ENCODE data around the gene SIRT2. TPM values are rescaled to one million over a fixed set of nuclear protein-coding genes. Genes with fewer than 3 reads are reported as not detected.

The SIRT2 gene
- total RNA-seq, 1 experiment from 2014 or later: 8.4 TPM

DNA sequence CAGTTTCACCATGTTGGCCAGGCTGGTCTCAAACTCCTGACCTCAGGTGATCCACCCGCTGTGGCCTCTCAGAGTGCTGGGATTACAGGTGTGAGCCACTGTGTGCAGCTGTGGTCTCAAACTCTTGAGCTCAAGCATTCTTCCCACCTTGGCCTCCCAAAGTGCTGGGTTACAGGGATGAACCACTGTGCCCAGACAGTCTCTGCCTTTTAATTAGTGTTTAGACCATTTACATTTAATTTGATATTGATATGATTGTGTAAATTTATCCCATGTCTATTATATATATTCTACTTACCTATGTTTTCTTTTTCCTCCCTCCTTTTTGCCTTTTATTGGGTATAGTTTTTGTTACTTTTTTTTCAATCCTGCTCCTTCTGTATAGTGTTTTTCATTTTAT lies 2.3 kb upstream of the SIRT2 start:
- no peak overlapping the region for H4K5ac ChIP-seq (ENCODE audit: insufficient read length, low read depth, low read length)
- H2BK12ac ChIP-seq (ENCODE audit: insufficient read length, low read depth, low read length): no peak overlapping the region
- H3K4me2 ChIP-seq (ENCODE audit: insufficient read depth, insufficient read length, low read length): no peak overlapping the region
- H2AFZ ChIP-seq (ENCODE audit: low read length): no peak overlapping the region
- no peak overlapping the region for H4K8ac ChIP-seq (replicated peaks; ENCODE audit: insufficient read length, low read depth, low read length)
- H3K14ac ChIP-seq (ENCODE audit: insufficient read depth, low read length): no peak overlapping the region
- H3K27ac Mint-ChIP-seq: no peak overlapping the region
- H3K27me3 Mint-ChIP-seq (ENCODE audit: low read depth): peaks cover 15% of the 10 kb centered on the region
- no peak overlapping the region for H3K9ac ChIP-seq (ENCODE audit: extremely low read depth, insufficient read length, low read length)
- H3K9me3 ChIP-seq (ENCODE audit: control insufficient read depth, low read depth, low read length): no peaks in the 10 kb centered on the region
- no peak for DNase-seq
- H3K23me2 ChIP-seq (ENCODE audit: insufficient read length, low read depth, low read length, poor library complexity, severe bottlenecking): no peaks in the 10 kb centered on the region
- no peak overlapping the region for H3K23ac ChIP-seq (ENCODE audit: insufficient read length, low read depth, low read length)
- no peak overlapping the region for H2BK5ac ChIP-seq (ENCODE audit: insufficient read length, low read length)
- peak overlapping the region; percentile 35 to 53; a peak in 1 of 5 replicates for H3K4me3 Mint-ChIP-seq
- no peak overlapping the region for H2AK5ac ChIP-seq (ENCODE audit: insufficient read length, low read length)
- H4K20me1 ChIP-seq (ENCODE audit: control insufficient read depth, insufficient read depth, insufficient read length): no peaks in the 10 kb centered on the region
- no peak overlapping the region for H2BK15ac ChIP-seq (ENCODE audit: low read depth, low read length)
- no peaks in the 10 kb centered on the region for H3K79me2 ChIP-seq (ENCODE audit: insufficient read depth, low read length)
- H3K36me3 Mint-ChIP-seq (ENCODE audit: insufficient read depth in 1 of 3, low read depth in 3 of 3): peaks cover 6 to 24% (median 15%) of the 10 kb centered on the region in 3 experiments; a peak in 6 of 7 replicates
- H3K27ac ChIP-seq (ENCODE audit: insufficient read length, low read depth, low read length): no peak overlapping the region
- TF ChIP-seq, protein P1, sequence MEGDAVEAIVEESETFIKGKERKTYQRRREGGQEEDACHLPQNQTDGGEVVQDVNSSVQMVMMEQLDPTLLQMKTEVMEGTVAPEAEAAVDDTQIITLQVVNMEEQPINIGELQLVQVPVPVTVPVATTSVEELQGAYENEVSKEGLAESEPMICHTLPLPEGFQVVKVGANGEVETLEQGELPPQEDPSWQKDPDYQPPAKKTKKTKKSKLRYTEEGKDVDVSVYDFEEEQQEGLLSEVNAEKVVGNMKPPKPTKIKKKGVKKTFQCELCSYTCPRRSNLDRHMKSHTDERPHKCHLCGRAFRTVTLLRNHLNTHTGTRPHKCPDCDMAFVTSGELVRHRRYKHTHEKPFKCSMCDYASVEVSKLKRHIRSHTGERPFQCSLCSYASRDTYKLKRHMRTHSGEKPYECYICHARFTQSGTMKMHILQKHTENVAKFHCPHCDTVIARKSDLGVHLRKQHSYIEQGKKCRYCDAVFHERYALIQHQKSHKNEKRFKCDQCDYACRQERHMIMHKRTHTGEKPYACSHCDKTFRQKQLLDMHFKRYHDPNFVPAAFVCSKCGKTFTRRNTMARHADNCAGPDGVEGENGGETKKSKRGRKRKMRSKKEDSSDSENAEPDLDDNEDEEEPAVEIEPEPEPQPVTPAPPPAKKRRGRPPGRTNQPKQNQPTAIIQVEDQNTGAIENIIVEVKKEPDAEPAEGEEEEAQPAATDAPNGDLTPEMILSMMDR (conservative IDR thresholded peaks at IDR 0.05): no peak
- peaks cover 2% of the 10 kb centered on the region; the same call in 1 of the 2 replicates for H3K4me1 ChIP-seq (ENCODE audit: insufficient read depth, low read length)
- H3K27me3 ChIP-seq (ENCODE audit: insufficient read depth, low read length): no peaks in the 10 kb centered on the region
- H3K79me1 ChIP-seq (ENCODE audit: insufficient read depth, low read depth, low read length, poor library complexity, severe bottlenecking): no peaks in the 10 kb centered on the region
- no peak overlapping the region for H3K18ac ChIP-seq (ENCODE audit: insufficient read length, low read depth, low read length)
- no peak overlapping the region for H3K4ac ChIP-seq (ENCODE audit: low read depth, low read length)
- no peak overlapping the region for H4K91ac ChIP-seq (ENCODE audit: insufficient read length, low read depth, low read length)
- no peak overlapping the region for H3T11ph ChIP-seq (ENCODE audit: low read length)
- no peak overlapping the region for H2BK20ac ChIP-seq (ENCODE audit: low read depth, low read length, poor library complexity, severe bottlenecking)
- WGBS (ENCODE audit: extremely low coverage, insufficient read length, low lambda C conversion rate): no CpG with 5 or more reads among the region's 1 CpG
- no peak overlapping the region for H3K56ac ChIP-seq (ENCODE audit: insufficient read length, low read depth, low read length)
- H3K4me1 Mint-ChIP-seq: peaks cover 15 to 18% of the 10 kb centered on the region in 2 experiments
- H3K9me3 Mint-ChIP-seq: peaks cover 0 to 3% of the 10 kb centered on the region in 2 experiments; a peak in 1 of 5 replicates
- H2BK120ac ChIP-seq (ENCODE audit: low read depth, low read length, poor library complexity, severe bottlenecking): no peak overlapping the region

Measured in H9 (cell line).